Fibroblast of skin of left quadriceps (primary cell): ENCODE results near the gene GPRC5A.
"Not testable (repeated sequence)": the region's sequence is repeated elsewhere in the genome, so short reads cannot be mapped to it uniquely, and the experiment has no call there.

ENCODE experiments used
- DNase-seq, 2 experiments: peaks; one replicate each; pipeline ENCODE4 v3.0.0-alpha.2; 2013; ENCODE audit warnings: low read depth in 2 of 2

GPRC5A gene

GRCh38 chr12:12891080-12891880, at the start of gene GPRC5A:
TSS of gene GPRC5A (plus strand) at chr12:12891562. CDS start at chr12:12908250, 16,688 bp downstream.
- peak; percentile 35 to 42 for DNase-seq

- no peak for DNase-seq
Measured at GRCh38 chr12:12845794-12846243, 45.5 kb upstream of the GPRC5A start.

GRCh38 chr12:12846780-12847179, 44.6 kb upstream of the GPRC5A start:
- not testable (repeated sequence) for DNase-seq

GRCh38 chr12:12853435-12853834, 37.9 kb upstream of the GPRC5A start:
- DNase-seq: no peak

- DNase-seq: no peak
Measured at GRCh38 chr12:12859690-12860089, 31.7 kb upstream of the GPRC5A start.

GRCh38 chr12:12864243-12864642, 27.1 kb upstream of the GPRC5A start:
- DNase-seq: no peak

- DNase-seq: no peak
Measured at GRCh38 chr12:12868477-12869235, 22.7 kb upstream of the GPRC5A start.

GRCh38 chr12:12870465-12870864, 20.9 kb upstream of the GPRC5A start:
- DNase-seq: peak; percentile 98

- DNase-seq: no peak
Measured at GRCh38 chr12:12871587-12872138, 19.7 kb upstream of the GPRC5A start.

GRCh38 chr12:12872139-12872933, 19.0 kb upstream of the GPRC5A start:
- peak in 1 of 2 experiments; percentile 37 for DNase-seq

GRCh38 chr12:12872934-12873275, 18.5 kb upstream of the GPRC5A start:
- DNase-seq: no peak

- DNase-seq: no peak
Measured at GRCh38 chr12:12874029-12874428, 17.3 kb upstream of the GPRC5A start.

- DNase-seq: not testable (repeated sequence)
Measured at GRCh38 chr12:12875301-12875700, 16.1 kb upstream of the GPRC5A start.

GRCh38 chr12:12877153-12877768, 14.1 kb upstream of the GPRC5A start:
- DNase-seq: no peak

- DNase-seq: no peak
Measured at GRCh38 chr12:12877781-12878455, 13.4 kb upstream of the GPRC5A start.

- DNase-seq: no peak
Measured at GRCh38 chr12:12880537-12880936, 10.8 kb upstream of the GPRC5A start.

- no peak for DNase-seq
Measured at GRCh38 chr12:12881151-12881909, 10.0 kb upstream of the GPRC5A start.

- no peak for DNase-seq
Measured at GRCh38 chr12:12882288-12882687, 9.1 kb upstream of the GPRC5A start.

- DNase-seq: no peak
Measured at GRCh38 chr12:12883369-12884001, 7.9 kb upstream of the GPRC5A start.
